H1 (cell line): ENCODE data around the gene CLDND1. TPM values are rescaled to one million over a fixed set of nuclear protein-coding genes. Genes with fewer than 3 reads are reported as not detected.

Source experiments
- CTCF ChIA-PET: fragments of 300-600 bp; sonication (Branson Sonifier 250); formaldehyde crosslinking; loops from one replicate; lab custom pipeline; 2021; ENCODE audit not compliant: partially characterized antibody; lab: Charles Lee
- POLR2A ChIA-PET: fragments of 300-600 bp; sonication (Branson Sonifier 250); formaldehyde crosslinking; loops from one replicate; lab custom pipeline; 2021; ENCODE audit warnings: inconsistent platforms; ENCODE audit not compliant: partially characterized antibody; lab: Charles Lee
- DNase-seq, 2 experiments: peaks; one replicate each; pipeline versions ENCODE4 v3.0.0 to v3.0.0-alpha.2; 2010 to 2022; ENCODE audit warnings: low spot score in 2 of 2, low read depth in 1 of 2, mixed read lengths in 1 of 2
- FAIRE-seq: peaks from 2 replicates; lab custom pipeline; 2011; peaks lifted over from hg19 to GRCh38; lab: Jason Lieb, UNC
- H2AFZ ChIP-seq: 2 replicates; pipeline ENCODE4 v1.8.1; 2012; ENCODE audit warnings: low read length, inconsistent platforms
- H2AK5ac ChIP-seq: 2 replicates; pipeline ENCODE4 v1.6.1; 2013; ENCODE audit warnings: low read depth, low read length
- H2BK120ac ChIP-seq: replicated peaks from 2 replicates; pipeline ENCODE3; 2013; ENCODE audit warnings: low read depth, low read length, inconsistent platforms
- H2BK12ac ChIP-seq: 2 replicates; pipeline ENCODE4 v1.6.1; 2013; ENCODE audit warnings: low read depth, low read length
- H2BK15ac ChIP-seq: 2 replicates; pipeline ENCODE4 v1.6.1; 2013; ENCODE audit warnings: low read length
- H2BK20ac ChIP-seq: 2 replicates; pipeline ENCODE4 v1.6.1; 2013; ENCODE audit warnings: low read length
- H2BK5ac ChIP-seq: 2 replicates; pipeline ENCODE4 v1.6.1; 2013; ENCODE audit warnings: low read depth, low read length
- H3K14ac ChIP-seq: 2 replicates; pipeline ENCODE4 v1.6.1; 2013; ENCODE audit warnings: inconsistent platforms; ENCODE audit not compliant: insufficient read length
- H3K18ac ChIP-seq: 2 replicates; pipeline ENCODE4 v1.6.1; 2013; ENCODE audit warnings: low read length; ENCODE audit errors: extremely low read depth
- H3K23ac ChIP-seq: 2 replicates; pipeline ENCODE4 v1.6.1; 2013; ENCODE audit warnings: inconsistent platforms; ENCODE audit not compliant: insufficient read length
- H3K23me2 ChIP-seq: 2 replicates; pipeline ENCODE4 v1.6.1; 2013; ENCODE audit warnings: low read depth, low read length
- H3K27ac ChIP-seq: 2 replicates; pipeline ENCODE4 v1.6.1; 2011; ENCODE audit warnings: low read depth, low read length, inconsistent platforms
- H3K27me3 ChIP-seq, 4 experiments: replicated peaks in 1 of 4; 1 replicate in 1 of 4; 2 replicates in 3 of 4; pipeline versions ENCODE4 v1.6.1 to v1.8.1; 2011 to 2013; ENCODE audit warnings: low read length in 3 of 4, mild to moderate bottlenecking in 3 of 4, inconsistent platforms in 2 of 4, mixed read lengths in 2 of 4, moderate library complexity in 1 of 4; ENCODE audit not compliant: control insufficient read depth in 3 of 4, insufficient read depth in 3 of 4; ENCODE audit errors: extremely low read depth in 1 of 4
- H3K36me3 ChIP-seq, 4 experiments: 2 replicates each; pipeline versions ENCODE4 v1.6.1 to v1.8.1; 2011 to 2013; ENCODE audit warnings: mild to moderate bottlenecking in 4 of 4, low read length in 3 of 4, moderate library complexity in 2 of 4, control low read depth in 1 of 4, inconsistent platforms in 1 of 4; ENCODE audit not compliant: insufficient read depth in 4 of 4, control insufficient read depth in 2 of 4
- H3K4ac ChIP-seq: replicated peaks from 2 replicates; pipeline ENCODE3; 2013; ENCODE audit warnings: low read length, low read depth, mixed read lengths, inconsistent platforms; ENCODE audit not compliant: insufficient read length
- H3K4me1 ChIP-seq, 4 experiments: replicated peaks in 1 of 4; 1 replicate in 1 of 4; 2 replicates in 3 of 4; pipeline versions ENCODE4 v1.6.1 to v1.8.1; 2011 to 2013; ENCODE audit warnings: low read length in 3 of 4, inconsistent platforms in 2 of 4, mixed read lengths in 1 of 4; ENCODE audit not compliant: insufficient read depth in 4 of 4, control insufficient read depth in 3 of 4
- H3K4me2 ChIP-seq, 2 experiments: 2 replicates each; pipeline versions ENCODE4 v1.6.1 to v1.8.1; 2011 to 2013; ENCODE audit warnings: low read depth in 2 of 2, low read length in 2 of 2, control low read depth in 1 of 2, inconsistent platforms in 1 of 2, mild to moderate bottlenecking in 1 of 2; ENCODE audit not compliant: insufficient read depth in 1 of 2
- H3K4me3 ChIP-seq, 4 experiments: fragments of 200-600, 300-600 bp in 1 of 4; sonication (generic), shearing (Covaris generic), sonication (Bioruptor Twin) in 1 of 4; 2 replicates each; pipeline versions ENCODE4 v1.5.1 to v1.8.1; 2011 to 2016; ENCODE audit warnings: low read length in 4 of 4, low read depth in 3 of 4, control low read depth in 2 of 4, inconsistent platforms in 2 of 4, mild to moderate bottlenecking in 2 of 4, mixed read lengths in 1 of 4, moderate library complexity in 1 of 4; ENCODE audit not compliant: insufficient read depth in 2 of 4; ENCODE audit errors: extremely low read depth in 1 of 4
- H3K56ac ChIP-seq: replicated peaks from 2 replicates; pipeline ENCODE3; 2013; ENCODE audit warnings: low read depth, mild to moderate bottlenecking, mixed read lengths, low read length, inconsistent platforms; ENCODE audit not compliant: insufficient read length
- H3K79me1 ChIP-seq: 2 replicates; pipeline ENCODE4 v1.6.1; 2013; ENCODE audit warnings: low read depth, low read length, control low read depth
- H3K79me2 ChIP-seq, 2 experiments: 2 replicates each; pipeline versions ENCODE4 v1.6.1 to v1.8.1; 2012 to 2013; ENCODE audit warnings: low read length in 2 of 2, mild to moderate bottlenecking in 2 of 2, inconsistent platforms in 1 of 2; ENCODE audit not compliant: insufficient read depth in 2 of 2, control insufficient read depth in 1 of 2
- H3K9ac ChIP-seq, 4 experiments: replicated peaks in 1 of 4; 1 replicate in 1 of 4; 2 replicates in 3 of 4; pipeline versions ENCODE4 v1.6.1 to v1.8.1; 2011 to 2013; ENCODE audit warnings: low read depth in 3 of 4, low read length in 3 of 4, control low read depth in 2 of 4, mild to moderate bottlenecking in 2 of 4, moderate library complexity in 2 of 4, inconsistent platforms in 1 of 4; ENCODE audit errors: extremely low read depth in 1 of 4
- H3K9me3 ChIP-seq, 2 experiments: 2 replicates each; pipeline versions ENCODE4 v1.6.1 to v1.8.1; 2012 to 2013; ENCODE audit warnings: mild to moderate bottlenecking in 2 of 2, moderate library complexity in 2 of 2, control low read depth in 1 of 2, inconsistent platforms in 1 of 2, low read depth in 1 of 2, low read length in 1 of 2, mixed read lengths in 1 of 2; ENCODE audit not compliant: insufficient read depth in 2 of 2
- H4K20me1 ChIP-seq, 2 experiments: replicated peaks in 1 of 2; 2 replicates each; pipeline versions ENCODE3 to v1.8.1; 2011 to 2013; ENCODE audit warnings: inconsistent platforms in 2 of 2, low read length in 2 of 2, mild to moderate bottlenecking in 1 of 2; ENCODE audit not compliant: insufficient read depth in 2 of 2, control insufficient read depth in 1 of 2
- H4K5ac ChIP-seq: 2 replicates; pipeline ENCODE4 v1.6.1; 2013; ENCODE audit warnings: low read length, low read depth, mixed read lengths, inconsistent platforms; ENCODE audit not compliant: insufficient read length
- H4K8ac ChIP-seq: 2 replicates; pipeline ENCODE4 v1.8.0; 2013; ENCODE audit warnings: mild to moderate bottlenecking, moderate library complexity, low read length, inconsistent platforms; ENCODE audit not compliant: insufficient read depth; ENCODE audit errors: extremely low read depth
- H4K91ac ChIP-seq: replicated peaks from 2 replicates; pipeline ENCODE3; 2013; ENCODE audit warnings: low read length, mixed read lengths, inconsistent platforms; ENCODE audit not compliant: insufficient read length
- BCL11A ChIP-seq, 2 experiments: IDR thresholded peaks; one replicate each; pipeline ENCODE4 v1.6.1; 2011; ENCODE audit warnings: low read depth in 2 of 2, low read length in 2 of 2, mild to moderate bottlenecking in 2 of 2
- CBX8 ChIP-seq: fragments of 300-800, 300-1000 bp; sonication (generic); IDR thresholded peaks from 2 replicates; pipeline ENCODE4 v1.7.1; 2016; ENCODE audit warnings: low read depth, low read length, borderline replicate concordance
- CHD2 ChIP-seq: IDR thresholded peaks from 2 replicates; pipeline ENCODE4 v1.6.1; 2012; ENCODE audit warnings: low read length, improper control_type of control experiment
- CTCF ChIP-seq, 3 experiments: IDR thresholded peaks; 1 replicate in 2 of 3; 2 replicates in 1 of 3; pipeline versions ENCODE4 v1.5.1 to v1.6.1; 2011; ENCODE audit warnings: low read length in 3 of 3, mild to moderate bottlenecking in 3 of 3, inconsistent platforms in 2 of 3, low read depth in 1 of 3, moderate library complexity in 1 of 3; ENCODE audit not compliant: insufficient read depth in 1 of 3; ENCODE audit errors: control extremely low read depth in 1 of 3
- EGR1 ChIP-seq: IDR thresholded peaks from 2 replicates; pipeline ENCODE4 v1.6.1; 2011; ENCODE audit warnings: low read depth, low read length, borderline replicate concordance
- KDM4A ChIP-seq: IDR thresholded peaks from one replicate; pipeline ENCODE4 v1.7.1; 2012; ENCODE audit warnings: low read depth, mild to moderate bottlenecking, moderate library complexity, low read length, inconsistent platforms; ENCODE audit not compliant: severe bottlenecking
- KDM5A ChIP-seq: fragments of 200-600 bp; IDR thresholded peaks from 2 replicates; pipeline ENCODE4 v1.7.1; 2012; ENCODE audit warnings: mild to moderate bottlenecking, low read length, inconsistent platforms, mixed read lengths
- RNF2 ChIP-seq: fragments of 200-900, 300-1000 bp; sonication (generic); IDR thresholded peaks from 2 replicates; pipeline ENCODE4 v1.7.1; 2016; ENCODE audit warnings: borderline replicate concordance, low read depth, mild to moderate bottlenecking, antibody characterized with exemption, low read length; ENCODE audit not compliant: poor library complexity, severe bottlenecking; ENCODE audit errors: missing control alignments
- RXRA ChIP-seq: IDR thresholded peaks from 2 replicates; pipeline ENCODE4 v1.6.1; 2011; ENCODE audit warnings: low read depth, mild to moderate bottlenecking, low read length, moderate library complexity; ENCODE audit not compliant: insufficient read depth
- SAP30 ChIP-seq: fragments of 300-600 bp; sonication (generic); IDR thresholded peaks from 2 replicates; pipeline ENCODE4 v1.7.1; 2012; ENCODE audit warnings: low read length, moderate library complexity, mild to moderate bottlenecking, inconsistent platforms; ENCODE audit not compliant: insufficient read depth, insufficient replicate concordance
- SP4 ChIP-seq: IDR thresholded peaks from 2 replicates; pipeline ENCODE4 v1.6.1; 2012; ENCODE audit warnings: low read length, inconsistent platforms
- TEAD4 ChIP-seq: IDR thresholded peaks from 2 replicates; pipeline ENCODE4 v1.6.1; 2012; ENCODE audit warnings: low read depth, low read length, inconsistent platforms, mixed read lengths
- WGBS, 2 experiments: shearing (Covaris generic) in 1 of 2; methylation state at CpG; one replicate each; pipeline versions ENCODE4 v1.1.6 to v1.1.7; 2013 to 2015; ENCODE audit warnings: low lambda C conversion rate in 2 of 2, mixed read lengths in 2 of 2, inconsistent platforms in 1 of 2, low coverage in 1 of 2, missing lambda C conversion rate in 1 of 2; ENCODE audit not compliant: insufficient replicate concordance in 2 of 2, insufficient coverage in 1 of 2, insufficient read length in 1 of 2; ENCODE audit errors: extremely low coverage in 1 of 2, missing lambda C conversion rate in 1 of 2; 5-methylcytosine and 5-hydroxymethylcytosine counted together
- polyA plus RNA-seq, 7 experiments: library from polyadenylated mRNA; depleted of rRNA in 3 of 7; stranded (reverse) in 5 of 7; unstranded in 2 of 7; fragments of >200 nt in 5 of 7; fragments of 200-250 nt in 2 of 7; gene quantifications; 1 replicate in 5 of 7; 2 replicates in 1 of 7; 4 replicates in 1 of 7; pipeline versions ENCODE4 v1.2.1 to v1.2.3, GENCODE V29; 2011 to 2013; ENCODE audit warnings: missing spikeins in 2 of 7, mixed read lengths in 2 of 7
- total RNA-seq: library from RNA; stranded (reverse); fragmentation: NEBNext Ultra II Directional; extraction: Animal tissue kit (Norgen Biotek cat#: 25700); gene quantifications from 2 replicates; pipeline ENCODE4 v1.2.1, GENCODE V29; 2021

Gene CLDND1
- total and polyA plus RNA-seq, 2 of the 8 experiments (the other 6 are each of a cell fraction or from before 2014, with no cell fraction given) = 68.2 to 152 TPM

DNA sequence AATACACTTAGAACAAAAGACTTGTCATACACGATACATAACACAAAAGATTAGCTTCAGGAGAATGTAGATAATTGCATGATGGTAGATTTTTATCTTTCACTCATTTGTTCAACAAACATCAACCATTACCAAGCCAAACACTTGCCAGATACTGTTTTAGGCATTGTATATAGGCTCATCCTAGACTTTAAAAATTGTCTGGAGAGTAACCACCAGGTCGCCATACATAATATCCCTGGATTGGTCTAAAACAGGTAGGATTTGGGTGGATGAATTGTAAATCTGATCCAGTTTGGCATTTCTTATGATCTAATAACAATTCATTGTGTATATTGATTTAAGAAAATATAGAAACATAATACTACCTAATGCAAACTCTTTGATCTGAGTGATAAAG, 31.9 kb upstream of the CLDND1 start:
- 92% methylated on average over 2 of the region's 2 CpGs; no CpG with 5 or more reads in 1 of the 2 experiments for WGBS, 2 experiments
- CTCF ChIA-PET = interaction anchor here (1.0 kb wide), 1 partner anchor 20 kb away, joined by 3 read pairs; no protein-coding TSS in a partner anchor
- TF ChIP-seq KDM5A = no peak
- TF ChIP-seq TEAD4 = no peak
- TF ChIP-seq SP4 = no peak
- TF ChIP-seq KDM4A = no peak
- no peak for TF ChIP-seq EGR1
- TF ChIP-seq CBX8 = no peak
- TF ChIP-seq RNF2 = no peak
- TF ChIP-seq BCL11A (IDR thresholded peaks at IDR 0.05; ENCODE audit: low read depth in 2 of 2, low read length in 2 of 2) = no peak
- no peak for TF ChIP-seq RXRA
- TF ChIP-seq CTCF (IDR thresholded peaks at IDR 0.05; ENCODE audit: control extremely low read depth in 1 of 3, insufficient read depth in 1 of 3, low read depth in 1 of 3, low read length in 3 of 3) = no peak
- no peak for TF ChIP-seq CHD2
- no peak for TF ChIP-seq SAP30

More for the DNA sequence above, 31.9 kb upstream of the CLDND1 start:
- no peak overlapping the region for H2BK5ac ChIP-seq
- H3K9ac ChIP-seq = no peak overlapping the region
- H3K4me1 ChIP-seq = no peaks in the 10 kb centered on the region
- no peak overlapping the region for H3K14ac ChIP-seq
- POLR2A ChIA-PET = no interaction called here
- H3K27ac ChIP-seq = no peak overlapping the region
- no peak overlapping the region for H4K8ac ChIP-seq
- H2AK5ac ChIP-seq = no peak overlapping the region
- H3K23me2 ChIP-seq = no peaks in the 10 kb centered on the region
- no peaks in the 10 kb centered on the region for H3K36me3 ChIP-seq
- H4K20me1 ChIP-seq = no peaks in the 10 kb centered on the region
- no peaks in the 10 kb centered on the region for H3K9me3 ChIP-seq
- no peak overlapping the region for H3K56ac ChIP-seq
- no peak overlapping the region for H2BK20ac ChIP-seq
- no peak overlapping the region for H3K18ac ChIP-seq
- H2AFZ ChIP-seq = no peak overlapping the region
- no peak overlapping the region for H3K4ac ChIP-seq
- peaks cover 0 to 1% (median 0%) of the 10 kb centered on the region in 4 experiments; a peak in 1 of 7 replicates for H3K27me3 ChIP-seq
- no peak overlapping the region for H2BK120ac ChIP-seq
- H4K91ac ChIP-seq = no peak overlapping the region
- no peak for FAIRE-seq
- no peaks in the 10 kb centered on the region for H3K79me2 ChIP-seq
- no peak overlapping the region for H3K4me3 ChIP-seq
- DNase-seq = no peak
- H3K4me2 ChIP-seq = no peak overlapping the region
- no peak overlapping the region for H4K5ac ChIP-seq
- H2BK12ac ChIP-seq = no peak overlapping the region
- H3K79me1 ChIP-seq = no peaks in the 10 kb centered on the region
- no peak overlapping the region for H3K23ac ChIP-seq
- no peak overlapping the region for H2BK15ac ChIP-seq
